ENCODE results near the gene LACTBL1. TPM values are rescaled to one million over a fixed set of nuclear protein-coding genes. Genes with fewer than 3 reads are reported as not detected.

Gene LACTBL1
- total and polyA plus RNA-seq, 2 of the 4 experiments (the other 2 are of a cell fraction) = not detected

DNA sequence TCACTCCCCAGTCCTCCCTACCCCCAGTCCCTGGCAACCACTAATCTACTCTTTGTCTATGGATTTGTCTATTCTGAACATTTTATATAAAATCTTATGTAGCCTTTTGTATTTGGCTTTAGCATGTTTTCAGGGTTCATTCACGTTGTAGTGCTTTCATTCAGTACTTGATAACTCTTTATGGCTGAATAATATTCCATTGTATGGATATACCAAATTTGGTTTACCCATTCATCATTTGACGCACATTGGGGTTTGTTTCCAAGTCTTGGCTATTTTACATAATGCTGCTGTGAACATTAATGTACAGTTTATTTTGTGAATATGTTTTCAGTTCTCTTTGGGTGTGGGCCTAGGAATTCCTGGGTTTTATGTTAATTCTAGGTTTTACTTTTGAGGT is 49.2 kb upstream of the LACTBL1 start (continued):
- TF ChIP-seq RAD21 (IDR thresholded peaks at IDR 0.05; ENCODE audit: low read length) = no peak

DNA sequence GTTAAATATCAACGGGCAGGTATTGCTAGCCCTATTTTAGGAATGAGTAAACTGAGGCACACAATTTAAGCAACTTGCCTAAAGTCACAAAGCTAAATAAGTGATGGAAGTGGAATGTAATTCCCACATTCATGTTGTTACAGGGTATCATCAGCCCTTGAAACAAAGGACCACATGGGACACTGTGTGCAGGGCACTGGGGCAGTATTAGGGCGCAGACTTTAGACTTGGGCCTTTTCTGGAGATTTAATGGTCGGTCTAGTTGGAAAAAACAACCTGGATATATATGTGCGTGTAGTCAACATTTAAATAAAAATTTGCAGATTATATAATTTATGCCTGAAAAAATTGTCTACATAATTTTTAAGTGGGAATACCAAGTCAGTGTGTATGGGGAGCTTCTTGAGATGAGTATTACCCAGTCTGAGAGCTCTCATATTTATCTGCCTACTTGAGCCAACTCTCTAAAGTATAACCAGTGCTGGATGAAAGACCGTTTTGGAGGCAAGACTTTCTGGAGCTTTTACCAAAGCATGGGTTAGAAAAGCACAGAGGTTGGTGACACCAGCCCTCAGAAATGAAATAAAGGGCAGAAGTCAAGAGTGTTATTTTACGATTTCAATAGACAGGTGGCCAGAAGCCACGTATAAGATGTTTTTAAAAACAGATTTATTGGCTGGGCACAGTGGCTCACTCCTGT is 48.2 kb upstream of the LACTBL1 start:
- WGBS, 2 experiments (ENCODE audit: extremely low coverage in 2 of 2, insufficient read length in 1 of 2) = no CpG with 5 or more reads among the region's 7 CpGs
- Histone ChIP-seq H2BK120ac (ENCODE audit: low read depth, low read length) (no peak overlapping the region), H2AK5ac (ENCODE audit: low read depth, low read length) (0 out of 2 replicates have a peak overlapping the region, but pooled peaks have one; percentile 49), H4K20me1 (ENCODE audit: insufficient read depth, low read length) (peaks cover 50% of the 10 kb centered on the region), H2BK20ac (ENCODE audit: low read depth, low read length) (no peak overlapping the region), H2AFZ (replicated peaks; ENCODE audit: low read length, poor library complexity) (no peak overlapping the region), H3K18ac (ENCODE audit: low read depth, low read length) (no peak overlapping the region), H3K4me3 (ENCODE audit: insufficient read depth, low read depth, low read length) (peak overlapping the region; percentile 59), H3K9me3 (ENCODE audit: control insufficient read depth, insufficient read depth, low read length) (no peaks in the 10 kb centered on the region), H3K4me1 (ENCODE audit: control insufficient read depth, insufficient read depth, low read length) (peaks cover 2% of the 10 kb centered on the region; the same call in 1 of the 2 replicates), H3K27me3 (ENCODE audit: control insufficient read depth, insufficient read depth, low read length) (no peaks in the 10 kb centered on the region), H3K23ac (ENCODE audit: low read depth, low read length) (peak overlapping the region; percentile 95; the same call in 1 of the 2 replicates), H3K9me1 (ENCODE audit: insufficient read depth, low read length) (peaks cover 3% of the 10 kb centered on the region; the same call in 1 of the 2 replicates), H3K36me3 (ENCODE audit: control insufficient read depth, insufficient read depth, low read length) (no peaks in the 10 kb centered on the region), H2BK15ac (ENCODE audit: low read depth, low read length) (no peak overlapping the region), H3K9ac (ENCODE audit: low read depth, low read length) (peak overlapping the region; percentile 88; the same call in 1 of the 2 replicates), H4K5ac (ENCODE audit: low read depth, low read length) (no peak overlapping the region; the same call in 1 of the 2 replicates), H2AK9ac (replicated peaks; ENCODE audit: low read depth, low read length, poor library complexity) (no peak overlapping the region), H4K91ac (ENCODE audit: insufficient read depth, low read depth, low read length) (no peak overlapping the region), H2BK5ac (ENCODE audit: low read depth, low read length, poor library complexity, severe bottlenecking) (no peak overlapping the region), H4K8ac (ENCODE audit: low read depth in 2 of 2, low read length in 2 of 2) (no peak overlapping the region), H3K4ac (ENCODE audit: low read depth, low read length) (peak overlapping the region; percentile 30; the same call in 1 of the 2 replicates), H3K56ac (ENCODE audit: extremely low read depth, insufficient read depth, low read length) (no peak overlapping the region), H3K27ac (ENCODE audit: insufficient read depth, low read length) (no peak overlapping the region), H3K4me2 (ENCODE audit: low read depth, low read length) (peak overlapping the region; percentile 98), H3K14ac (replicated peaks; ENCODE audit: low read depth, low read length) (peak overlapping the region; percentile 78; the same call in 1 of the 2 replicates), H3K79me1 (ENCODE audit: low read depth in 1 of 2, low read length in 2 of 2) (peaks cover 0 to 50% of the 10 kb centered on the region in 2 experiments; a peak in 2 of 4 replicates)
- BruUV-seq (replicated peaks) = no TSS peak
- DNase-seq = peak; percentile 25
- ChIA-PET POLR2A (ENCODE audit: unreplicated experiment) (interaction anchor here (0.5 to 0.7 kb wide), 2 partner anchors 12 to 620 kb away, joined by 3 to 22 read pairs; no protein-coding TSS in a partner anchor), CTCF (no interaction called here)
- intact Hi-C loops (cut with micrococcal nuclease) (loop anchor here (2.0 kb wide), 1 partner anchor 16 kb away; no protein-coding TSS in a partner anchor), in situ Hi-C loops (cut with MboI; ENCODE audit: low sequenced_read_pairs) (no loop called here), dilution Hi-C loops (cut with HindIII; ENCODE audit: low sequenced_read_pairs, unreplicated experiment) (no loop called here)
- no peak for TF ChIP-seq BHLHE40 (IDR thresholded peaks at IDR 0.05; ENCODE audit: low read depth, low read length)
- no peak for TF ChIP-seq ELK1 (IDR thresholded peaks at IDR 0.05; ENCODE audit: borderline replicate concordance, low read depth, low read length)
- TF ChIP-seq RFX5 (IDR thresholded peaks at IDR 0.05; ENCODE audit: low read depth, low read length) = no peak
- no peak for TF ChIP-seq CEBPB (IDR thresholded peaks at IDR 0.05; ENCODE audit: low read depth, low read length)
- TF ChIP-seq POLR2A (IDR thresholded peaks at IDR 0.05; ENCODE audit: low read depth, low read length) = no peak
- no peak for TF ChIP-seq CHD1 (IDR thresholded peaks at IDR 0.05; ENCODE audit: low read depth, low read length)
- no peak for TF ChIP-seq NFE2L2 (IDR thresholded peaks at IDR 0.05; ENCODE audit: low read depth, low read length)
- no peak for TF ChIP-seq RAD21 (IDR thresholded peaks at IDR 0.05; ENCODE audit: low read length)
- no peak for TF ChIP-seq MAFK (IDR thresholded peaks at IDR 0.05; ENCODE audit: low read depth, low read length)
- no peak for TF ChIP-seq MAZ (IDR thresholded peaks at IDR 0.05; ENCODE audit: borderline replicate concordance, low read depth, low read length)
- TF ChIP-seq FOS (IDR thresholded peaks at IDR 0.05; ENCODE audit: low read depth, low read length) = no peak
- TF ChIP-seq CTCF (conservative IDR thresholded peaks at IDR 0.05; ENCODE audit: low read depth, low read length) = no peak
- no peak for ATAC-seq (ENCODE audit: low read depth)
